HG03457 (cell line): ENCODE data around the gene GLB1L3.

Experiments used
- ATAC-seq: cut with Tn5 transposase; IDR thresholded peaks from one replicate; pipeline ENCODE4 v1.9.1; 2021; ENCODE audit warnings: moderate number of reproducible peaks; ENCODE audit not compliant: unreplicated experiment

Gene GLB1L3, protein sequence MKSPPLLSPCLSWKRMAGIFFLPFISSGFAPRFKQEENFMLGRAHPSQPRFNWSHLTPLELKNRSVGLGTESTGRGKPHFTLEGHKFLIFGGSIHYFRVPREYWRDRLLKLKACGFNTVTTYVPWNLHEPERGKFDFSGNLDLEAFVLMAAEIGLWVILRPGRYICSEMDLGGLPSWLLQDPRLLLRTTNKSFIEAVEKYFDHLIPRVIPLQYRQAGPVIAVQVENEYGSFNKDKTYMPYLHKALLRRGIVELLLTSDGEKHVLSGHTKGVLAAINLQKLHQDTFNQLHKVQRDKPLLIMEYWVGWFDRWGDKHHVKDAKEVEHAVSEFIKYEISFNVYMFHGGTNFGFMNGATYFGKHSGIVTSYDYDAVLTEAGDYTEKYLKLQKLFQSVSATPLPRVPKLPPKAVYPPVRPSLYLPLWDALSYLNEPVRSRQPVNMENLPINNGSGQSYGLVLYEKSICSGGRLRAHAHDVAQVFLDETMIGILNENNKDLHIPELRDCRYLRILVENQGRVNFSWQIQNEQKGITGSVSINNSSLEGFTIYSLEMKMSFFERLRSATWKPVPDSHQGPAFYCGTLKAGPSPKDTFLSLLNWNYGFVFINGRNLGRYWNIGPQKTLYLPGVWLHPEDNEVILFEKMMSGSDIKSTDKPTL

DNA sequence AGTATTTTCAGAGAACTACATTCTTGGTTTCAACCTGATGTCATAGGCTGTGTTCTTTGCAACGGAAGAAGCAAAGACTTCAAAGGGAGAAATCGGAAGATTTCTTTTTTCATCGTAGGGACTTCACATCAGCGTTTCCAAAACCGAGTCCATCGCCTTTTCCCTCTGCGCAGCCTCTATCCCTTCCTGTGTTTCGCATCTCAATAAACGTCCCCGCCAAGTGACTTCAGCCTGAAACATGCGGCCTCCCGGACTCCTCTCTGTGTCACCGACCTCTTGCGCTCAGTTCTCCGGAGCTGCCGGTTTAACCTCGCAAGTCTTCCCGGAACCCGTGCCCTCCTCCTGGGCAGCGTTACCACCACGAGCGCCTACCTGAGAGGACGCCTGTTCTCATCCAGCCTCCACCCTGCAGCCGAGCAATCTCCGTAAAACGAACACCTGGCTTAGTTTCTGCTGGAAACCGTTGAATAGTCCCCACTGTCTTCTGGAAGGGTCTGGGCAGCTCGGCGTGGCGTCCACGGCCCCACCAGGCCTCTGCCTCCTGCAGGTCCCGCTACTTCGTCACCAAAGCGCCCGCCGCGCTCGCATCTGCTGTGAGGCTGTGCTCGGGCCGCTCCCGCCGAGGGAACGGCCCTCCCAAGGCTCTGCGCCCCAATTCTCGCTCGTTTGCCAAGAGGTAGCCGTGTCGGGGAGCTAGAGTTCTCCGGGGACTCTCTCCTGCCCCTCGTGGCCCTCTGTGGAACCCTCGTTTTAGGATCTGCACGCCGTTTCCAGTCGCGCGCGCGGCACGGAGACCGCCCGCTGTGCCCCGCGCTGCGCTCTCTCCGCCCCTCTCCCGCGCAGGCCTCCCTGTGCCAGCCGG lies at the start of gene GLB1L3:
Gene GLB1L3, plus strand, starts transcription at position 846 of the 862 bp plus-strand sequence. CDS start 362 bp downstream, outside the sequence.
- peak; percentile 85 for ATAC-seq

DNA sequence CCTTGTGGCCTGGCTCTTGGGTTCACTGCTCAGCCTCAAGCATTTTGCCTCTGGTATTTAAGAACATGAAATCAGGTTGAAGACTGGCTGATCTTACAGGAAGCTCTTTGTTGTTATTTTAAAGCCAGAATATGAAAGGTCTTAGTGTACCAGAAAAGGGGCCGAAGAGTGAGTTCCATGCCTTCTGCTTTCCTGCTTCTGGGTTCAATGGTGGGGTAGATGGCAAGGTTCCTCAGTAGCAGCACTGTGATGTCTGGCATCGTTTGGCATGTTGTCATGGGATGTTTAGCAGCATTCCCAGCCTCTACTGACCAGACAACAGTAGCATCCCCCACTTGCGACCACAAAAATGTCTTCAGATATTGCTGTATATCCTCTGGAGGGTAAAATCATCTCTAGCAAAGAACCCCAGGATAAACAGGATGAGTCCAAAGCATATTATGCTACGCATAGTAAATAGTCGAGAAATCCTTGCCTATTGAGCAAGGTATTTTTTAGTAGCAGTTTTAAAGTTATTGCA lies 49.3 kb upstream of the GLB1L3 start:
- no peak for ATAC-seq

DNA sequence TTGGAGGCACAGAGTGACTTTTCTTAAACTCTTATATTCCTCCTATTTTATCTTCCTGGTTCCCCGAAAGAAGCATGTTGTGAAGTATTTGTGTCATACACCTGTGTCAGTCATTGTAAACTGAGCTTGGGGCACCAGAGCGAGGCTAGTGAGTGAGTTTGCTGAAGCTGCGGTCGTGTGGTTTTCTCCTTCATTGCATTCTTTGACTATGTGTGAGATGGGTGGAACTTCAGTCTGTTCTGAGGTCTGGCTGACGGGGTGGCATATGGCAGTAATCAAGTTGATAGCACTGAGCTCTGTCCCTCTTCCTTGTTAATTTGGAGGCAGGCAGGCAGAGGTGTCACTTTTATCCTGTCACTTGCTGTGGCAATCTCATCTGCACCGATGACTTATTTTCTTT lies 47.6 kb upstream of the GLB1L3 start:
- ATAC-seq = peak; percentile 48

DNA sequence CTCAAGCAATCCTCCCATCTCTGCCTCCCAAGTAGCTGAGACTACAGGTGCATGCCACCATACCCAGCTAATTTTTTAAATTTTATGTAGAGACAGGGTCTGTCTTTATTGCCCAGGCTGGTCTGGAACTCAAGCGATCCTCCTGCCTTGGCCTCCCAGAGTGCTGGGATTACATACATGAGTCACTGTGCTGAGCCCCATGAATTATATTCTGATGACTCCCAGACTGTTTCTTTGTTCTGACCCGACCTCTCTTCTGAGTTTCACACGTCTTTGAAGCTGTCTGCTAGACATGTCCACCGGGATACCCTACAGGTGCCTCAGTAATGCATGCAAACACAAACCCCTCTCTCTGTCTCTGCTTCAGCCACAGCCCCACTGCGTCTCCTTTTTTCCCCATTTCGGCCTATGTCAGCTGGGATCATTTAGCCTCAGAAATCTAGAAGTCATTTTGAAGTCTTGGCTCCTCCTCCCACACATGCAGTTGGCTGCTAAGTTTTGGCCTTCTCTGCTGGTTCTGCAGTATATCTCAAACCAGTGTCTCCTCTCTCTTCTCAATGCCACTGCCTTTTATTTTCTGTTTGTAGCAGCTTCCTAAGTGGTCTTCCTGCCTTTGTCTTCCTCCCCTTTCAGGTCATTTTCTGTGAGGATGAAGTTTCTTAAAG lies 46.9 kb upstream of the GLB1L3 start:
- no peak for ATAC-seq

DNA sequence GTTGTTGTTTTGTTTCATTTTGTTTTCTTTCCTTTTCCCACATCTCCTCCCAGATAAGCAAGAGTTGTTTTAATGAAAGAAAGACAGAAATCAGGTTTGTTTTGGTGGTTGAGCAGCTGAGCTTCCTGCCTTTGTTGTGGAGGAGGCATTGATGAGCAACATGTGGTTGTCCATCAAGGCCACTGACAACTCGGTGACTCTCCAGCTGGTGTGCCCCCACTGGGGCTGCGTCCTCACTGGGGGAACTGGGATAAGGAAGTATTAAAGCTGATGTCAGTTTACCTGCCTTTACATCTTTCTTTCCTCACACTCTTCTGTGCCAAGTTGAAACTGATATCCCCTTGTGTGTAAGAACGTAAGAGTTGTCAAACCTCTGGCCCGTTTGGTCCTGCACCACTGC lies 45.8 kb upstream of the GLB1L3 start:
- no peak for ATAC-seq

DNA sequence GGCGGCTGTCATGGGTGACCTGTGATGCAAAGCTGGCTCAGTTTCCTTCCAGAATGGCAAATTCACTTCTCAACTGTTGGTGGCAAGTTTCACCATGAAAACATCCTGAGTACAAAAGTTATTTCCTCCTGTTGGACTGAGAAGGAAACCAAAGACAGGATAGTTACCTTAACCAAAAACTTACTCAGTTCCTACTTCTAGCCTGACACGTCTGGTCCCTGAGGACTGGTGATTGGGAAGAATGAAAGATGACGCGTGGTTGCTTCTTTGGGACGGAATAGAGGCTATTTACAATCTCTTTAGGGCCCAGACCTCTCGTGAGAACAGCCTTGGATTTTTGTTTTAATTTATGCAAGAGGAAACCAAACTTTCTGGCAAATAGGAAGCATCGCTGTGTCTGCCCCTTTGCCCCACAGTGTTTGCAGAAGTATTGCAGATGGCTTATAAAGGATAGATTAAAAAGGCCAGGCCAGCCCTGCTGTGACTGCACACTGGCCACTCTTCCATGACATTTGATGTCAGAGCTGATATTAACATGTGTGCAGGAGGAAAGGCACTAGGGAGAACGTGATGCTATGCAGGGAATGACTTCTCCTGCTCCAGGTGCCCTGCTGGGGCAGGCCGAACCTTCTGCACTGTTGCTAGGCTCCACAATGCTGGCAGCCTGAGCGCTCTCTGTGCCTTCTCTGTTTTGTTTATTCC lies 44.1 kb upstream of the GLB1L3 start:
- ATAC-seq = no peak

DNA sequence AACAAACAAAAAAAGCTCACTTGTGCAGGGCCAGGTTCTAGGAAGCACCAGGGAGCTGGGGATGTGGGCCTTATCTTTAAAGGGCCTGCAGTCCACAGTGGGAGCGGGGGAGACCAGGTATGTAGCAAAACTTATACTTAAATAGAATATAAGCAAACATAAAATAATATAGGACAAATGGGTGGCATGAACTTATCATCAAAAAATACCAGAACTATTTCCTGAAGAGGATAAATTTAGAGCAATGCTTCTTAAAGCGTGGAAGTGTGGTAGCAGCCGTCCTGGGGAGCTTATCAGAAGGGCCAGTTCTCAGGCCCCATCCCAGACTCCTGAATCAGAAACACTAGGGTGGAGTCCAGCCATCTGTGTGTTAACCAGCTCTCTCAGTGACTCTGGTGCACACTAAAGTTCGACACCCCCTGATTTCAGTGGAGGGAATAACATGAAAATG lies 42.4 kb upstream of the GLB1L3 start:
- no peak for ATAC-seq

DNA sequence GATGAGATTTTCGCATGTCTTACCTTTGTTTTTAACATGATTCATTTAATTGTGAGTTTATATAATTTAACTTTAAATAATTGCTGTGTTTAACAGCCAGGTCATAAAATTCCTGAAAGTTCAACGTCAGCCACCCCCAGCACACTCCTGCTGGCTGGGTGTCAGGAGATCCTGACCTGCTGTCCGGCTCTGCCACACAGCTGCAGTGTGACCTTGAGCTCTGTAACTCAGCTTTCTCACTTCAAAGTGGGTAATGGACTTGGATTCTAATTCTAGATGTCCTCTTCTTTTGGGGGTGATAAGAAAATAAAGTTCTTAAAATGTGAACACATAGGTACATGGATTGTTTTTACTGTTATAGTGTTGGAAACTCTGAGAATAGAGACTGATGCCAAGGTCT lies 40.8 kb upstream of the GLB1L3 start:
- no peak for ATAC-seq

DNA sequence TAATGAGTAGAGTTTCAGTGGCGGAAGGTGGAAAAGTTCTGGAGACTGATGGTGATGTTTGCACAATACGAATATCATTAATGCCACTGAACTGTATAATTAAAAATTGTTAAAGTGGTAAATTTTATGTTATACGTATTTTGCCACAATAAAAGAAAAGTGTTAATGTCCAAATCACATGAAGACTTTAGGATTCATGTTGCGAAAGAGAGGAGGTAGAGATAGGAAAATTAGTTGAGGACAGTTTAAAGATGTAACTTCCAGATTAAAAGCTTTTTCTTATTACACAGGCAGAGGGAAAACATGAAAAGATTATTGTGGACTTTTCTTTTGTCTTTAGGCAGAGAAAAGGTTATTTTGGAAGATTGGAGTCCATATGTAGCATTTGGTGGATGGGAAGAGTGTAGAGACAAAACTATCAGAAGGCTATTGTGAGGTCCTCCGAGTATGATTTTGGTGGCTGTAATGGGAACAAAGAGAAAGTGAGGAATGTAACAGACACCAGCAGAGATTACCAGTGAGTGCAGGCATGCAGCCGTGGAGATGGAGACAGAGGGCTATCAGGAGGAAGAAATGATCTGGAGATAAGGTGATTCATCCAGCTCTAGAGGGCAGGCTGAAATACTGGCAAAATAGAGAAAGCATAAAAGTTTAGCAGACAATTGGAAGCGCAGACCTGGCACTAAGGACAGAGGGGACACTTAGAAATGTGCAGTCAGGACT lies 39.2 kb upstream of the GLB1L3 start:
- ATAC-seq = no peak

DNA sequence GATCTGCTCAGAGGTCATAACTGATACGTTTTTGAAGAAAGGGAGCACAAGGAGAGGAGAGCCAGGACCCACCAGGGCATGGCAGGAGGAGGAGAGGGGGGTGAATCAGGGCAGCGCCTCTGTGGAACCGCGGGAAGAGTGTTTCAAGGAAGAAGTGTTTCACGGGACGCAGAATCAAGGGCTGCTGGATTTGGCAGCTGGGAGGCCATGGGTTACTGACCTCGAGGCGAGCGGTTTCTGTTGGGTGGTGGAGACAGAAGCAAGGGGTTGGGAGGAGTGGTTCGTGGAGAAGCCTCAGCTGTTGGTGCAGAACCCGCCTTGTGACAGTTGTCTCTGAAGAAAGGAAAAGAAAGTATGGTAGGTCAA lies 38.6 kb upstream of the GLB1L3 start:
- ATAC-seq = no peak

DNA sequence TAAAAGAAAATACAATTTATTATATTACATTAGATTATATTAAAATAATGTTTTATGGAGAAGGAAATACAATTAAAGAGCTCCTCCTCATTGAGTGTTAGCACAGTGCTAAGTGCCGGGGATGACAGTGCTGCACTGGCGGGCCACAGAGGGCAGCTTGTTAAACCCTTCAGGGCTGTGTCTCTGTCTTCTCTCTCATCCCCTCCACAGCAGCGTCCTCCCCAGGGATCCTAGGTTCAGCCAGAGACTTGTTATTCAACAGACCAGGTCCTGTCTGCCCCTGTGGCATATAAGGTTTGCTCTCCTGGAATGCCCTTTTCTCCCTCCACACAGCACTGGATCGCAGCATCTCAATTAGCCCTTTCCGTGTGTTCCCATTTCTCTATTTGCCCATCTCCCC lies 37.2 kb upstream of the GLB1L3 start:
- no peak for ATAC-seq

DNA sequence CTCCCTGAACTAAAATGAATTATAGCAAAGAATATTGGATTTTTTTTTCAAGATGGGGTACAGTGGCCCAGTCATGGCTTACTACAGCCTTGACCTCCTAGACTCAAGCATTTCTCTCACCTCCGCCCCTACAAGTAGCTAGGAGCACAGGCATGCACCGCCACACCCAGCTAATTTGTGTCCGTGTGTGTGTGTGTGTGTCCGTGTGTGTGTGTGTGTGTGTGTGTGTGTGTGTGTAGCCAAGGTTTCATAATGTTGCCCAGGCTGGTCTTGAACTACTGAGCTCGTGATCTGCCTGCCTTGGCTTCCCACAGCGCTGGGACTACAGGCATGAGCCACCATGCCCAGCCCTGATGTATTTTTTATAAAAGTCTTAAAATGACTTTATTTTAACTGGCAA lies 35.6 kb upstream of the GLB1L3 start:
- no peak for ATAC-seq

DNA sequence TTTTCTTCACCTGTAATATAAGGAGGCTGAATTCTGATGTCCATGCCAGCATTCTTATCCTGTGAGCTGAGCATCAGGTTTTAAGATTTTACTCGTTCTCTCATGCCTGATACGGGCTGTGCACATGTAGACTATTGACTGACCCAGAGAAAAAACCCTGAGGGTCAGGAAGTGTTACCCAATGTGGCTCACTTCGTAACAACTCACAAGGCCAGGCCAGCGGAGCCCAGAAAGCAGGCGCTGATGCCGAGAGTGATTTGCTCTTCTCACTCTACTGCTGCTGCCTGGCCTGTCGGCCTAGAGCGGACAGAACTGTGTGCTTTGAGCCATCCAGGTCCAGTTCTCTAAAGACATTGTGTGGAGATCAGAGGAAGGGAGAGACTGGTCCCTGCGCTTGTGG lies 33.8 kb upstream of the GLB1L3 start:
- no peak for ATAC-seq

DNA sequence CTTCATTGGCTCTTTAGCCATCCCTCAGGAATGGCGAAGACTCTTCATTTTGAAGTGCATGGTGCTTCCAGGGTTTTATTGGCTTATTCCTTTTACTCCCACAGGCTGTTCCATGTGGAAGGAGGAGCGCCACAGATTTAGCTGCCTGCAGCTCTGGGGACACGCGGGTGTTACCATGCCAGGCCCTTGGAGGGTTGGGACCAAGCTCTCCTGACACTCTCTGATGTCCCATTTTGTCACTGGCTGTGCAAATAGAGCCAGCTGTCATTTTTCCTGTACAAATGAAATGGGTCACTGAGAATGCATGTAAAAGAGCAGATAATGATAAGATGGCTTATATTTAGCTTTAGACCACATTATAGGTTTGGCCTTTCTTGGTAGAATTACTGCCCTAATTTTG lies 32.3 kb upstream of the GLB1L3 start:
- no peak for ATAC-seq

DNA sequence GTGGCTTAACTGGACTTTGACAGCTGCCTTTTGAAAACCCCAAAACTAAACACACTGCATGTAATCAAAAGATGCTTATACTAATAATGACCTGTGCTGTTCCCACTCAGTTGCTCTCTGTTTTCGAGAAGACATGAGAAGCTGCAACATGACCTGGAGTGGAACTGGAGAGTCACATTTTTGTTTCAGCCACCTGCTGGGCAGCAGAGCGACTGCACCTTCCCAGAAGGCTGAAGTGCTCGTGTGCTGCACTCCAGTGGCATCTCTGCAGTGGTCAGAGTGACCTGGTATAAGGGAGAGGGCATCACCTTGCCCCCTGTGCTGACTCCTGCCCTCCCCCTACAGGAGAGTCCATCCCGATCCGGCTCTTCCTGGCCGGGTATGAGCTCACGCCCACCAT lies 31.6 kb upstream of the GLB1L3 start:
- no peak for ATAC-seq

DNA sequence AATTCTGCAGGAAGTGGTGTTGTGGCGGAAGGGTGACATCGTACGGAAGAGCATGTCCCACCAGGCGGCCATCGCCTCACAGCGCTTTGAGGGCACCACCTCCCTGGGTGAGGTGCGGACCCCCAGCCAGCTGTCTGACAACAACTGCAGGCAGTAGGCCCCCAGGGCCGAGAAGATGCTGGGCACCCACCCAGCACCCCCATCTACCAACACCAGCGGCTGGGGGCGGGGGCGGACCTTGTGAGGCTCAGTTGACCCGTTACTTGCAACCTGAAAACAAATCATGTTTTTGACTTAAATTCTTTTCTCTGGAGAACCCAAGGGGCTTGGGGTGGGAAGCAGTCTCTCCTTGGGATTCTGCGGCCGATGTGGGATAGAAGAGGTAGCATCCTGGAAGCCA lies 30.7 kb upstream of the GLB1L3 start:
- ATAC-seq = no peak

DNA sequence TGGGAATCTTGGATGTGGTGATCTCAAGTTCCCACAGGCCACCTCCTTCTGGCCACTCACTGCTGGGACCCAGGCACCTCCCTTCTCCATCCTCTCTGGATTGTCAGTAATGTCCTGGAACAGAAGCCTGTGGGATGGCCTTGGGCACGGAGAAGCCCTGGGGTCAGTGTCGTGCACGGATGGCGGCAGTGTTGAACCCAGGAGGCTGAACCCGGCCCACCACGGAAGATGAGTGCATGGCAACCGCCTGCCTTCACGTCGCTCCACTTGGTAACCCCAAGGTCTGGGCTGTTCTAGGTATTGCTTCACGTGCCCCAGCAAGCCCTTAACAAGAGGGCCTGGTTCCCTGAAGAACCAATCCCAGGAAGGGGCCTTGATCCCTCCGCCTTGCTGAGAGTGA lies 30.1 kb upstream of the GLB1L3 start:
- no peak for ATAC-seq

DNA sequence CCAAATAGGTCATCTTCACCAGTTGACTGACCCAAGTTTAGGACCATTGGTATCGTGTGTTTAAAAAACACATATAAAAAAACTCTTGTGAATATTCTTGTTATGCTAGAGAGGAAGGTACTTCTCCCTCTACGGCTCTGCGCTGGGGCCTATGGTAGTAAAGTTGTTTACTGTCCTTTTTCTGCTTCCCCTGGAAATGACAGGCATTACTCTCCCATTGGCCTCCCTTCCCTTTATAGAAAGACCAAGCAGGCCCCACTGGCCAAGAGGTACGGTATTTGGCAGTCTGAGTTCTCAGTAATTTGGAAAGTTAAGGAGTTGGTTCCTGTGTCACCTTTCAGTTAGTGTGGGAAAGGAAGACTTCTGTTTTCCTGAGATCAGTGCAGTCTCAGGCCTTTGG lies 29.5 kb upstream of the GLB1L3 start:
- ATAC-seq = no peak

DNA sequence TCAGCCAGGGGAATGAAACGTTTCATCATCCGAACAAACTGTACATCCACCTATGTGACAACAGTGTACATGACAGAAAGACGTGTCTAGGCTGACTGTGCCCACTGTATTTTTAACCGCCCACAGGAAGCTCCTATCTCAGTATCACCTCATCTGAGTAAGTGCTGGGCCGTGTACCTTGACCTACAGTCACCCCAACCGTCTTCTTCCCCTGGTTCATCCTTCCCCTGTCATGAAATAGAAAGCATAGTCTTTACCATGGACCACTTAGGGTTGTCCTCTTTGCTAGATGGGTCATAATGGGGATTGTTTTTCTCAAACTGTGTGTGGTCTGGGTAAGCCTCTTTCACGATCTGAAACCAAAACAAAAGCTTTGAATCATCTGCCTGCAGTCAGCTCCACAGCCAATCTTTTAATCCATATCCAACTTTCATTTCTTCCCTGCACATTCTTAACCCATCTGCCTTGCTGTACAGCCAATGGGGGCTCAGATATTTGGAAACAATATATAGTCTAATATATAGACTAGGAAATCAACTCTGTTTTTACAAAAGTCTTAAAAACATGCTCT lies 27.2 kb upstream of the GLB1L3 start:
- no peak for ATAC-seq
